PC-3 (cell line): ENCODE results near the gene KCNQ2.

Experiments
- CTCF ChIP-seq: fragments of 300-600 bp; sonication (generic); conservative IDR thresholded peaks from 2 replicates; pipeline ENCODE4 v1.5.1; 2017; ENCODE audit warnings: antibody characterized with exemption, low read depth, mild to moderate bottlenecking, low read length
- EZH2 ChIP-seq: fragments of 300-600 bp; sonication (generic); IDR thresholded peaks from one replicate; pipeline ENCODE4 v1.6.1; 2017; ENCODE audit warnings: antibody characterized with exemption, mild to moderate bottlenecking, low read length; ENCODE audit not compliant: unreplicated experiment

- TF ChIP-seq CTCF (no peak), EZH2 (no peak)
Observed at GRCh38 chr20:63379296-63379695, 93.2 kb downstream of the KCNQ2 start.
